HepG2 (cell line): ENCODE results near the gene GHRH. TPM values are rescaled to one million over a fixed set of nuclear protein-coding genes. Genes with fewer than 3 reads are reported as not detected.

ENCODE experiments used
- CREM ChIP-seq, 2 experiments: sonication (generic) in 1 of 2; formaldehyde crosslinking in 1 of 2; IDR thresholded peaks; 2 replicates each; pipeline versions ENCODE4 v1.4.0 to v1.6.1; 2016 to 2020; ENCODE audit warnings: antibody characterized with exemption in 1 of 2, mild to moderate bottlenecking in 1 of 2, missing genetic modification reagents in 1 of 2
- HIVEP1 ChIP-seq: sonication (generic); formaldehyde crosslinking; IDR thresholded peaks from 2 replicates; pipeline ENCODE4 v1.4.0; 2020; ENCODE audit warnings: mild to moderate bottlenecking, missing genetic modification reagents
- REXO4 ChIP-seq: sonication (generic); formaldehyde crosslinking; IDR thresholded peaks from 2 replicates; pipeline ENCODE4 v1.8.0; 2022; ENCODE audit warnings: missing genetic modification reagents, mild to moderate bottlenecking, borderline replicate concordance
- ZNF33B ChIP-seq: sonication (generic); formaldehyde crosslinking; IDR thresholded peaks from 2 replicates; pipeline ENCODE4 v1.5.1; 2020; ENCODE audit warnings: mild to moderate bottlenecking, missing genetic modification reagents
- polyA plus RNA-seq, 8 experiments: library from polyadenylated mRNA; depleted of rRNA in 3 of 8; stranded (reverse) in 7 of 8; unstranded in 1 of 8; fragments of >200 nt; fragmentation: Illumina TruSeq in 4 of 8; extraction: Trizol in 4 of 8; gene quantifications; 2 replicates each; pipeline versions ENCODE4 v1.2.1 to v1.2.3, GENCODE V29; 2011 to 2016; ENCODE audit warnings: low read depth in 4 of 8, missing spikeins in 1 of 8, mixed read lengths in 1 of 8; ENCODE audit not compliant: insufficient read depth in 1 of 8
- total RNA-seq, 5 experiments: library from RNA; depleted of rRNA; stranded (reverse); fragments of >200 nt; fragmentation: Illumina TruSeq; extraction: Trizol; gene quantifications; 2 replicates each; pipeline ENCODE4 v1.2.3, GENCODE V29; 2016; ENCODE audit warnings: low read depth in 1 of 5
- TF ChIP-seq, protein P1 (sequence below): sonication (generic); formaldehyde crosslinking; IDR thresholded peaks from 2 replicates; pipeline ENCODE4 v1.4.0; 2020; ENCODE audit warnings: missing genetic modification reagents, borderline replicate concordance
- TF ChIP-seq, protein P2 (sequence below): sonication (generic); formaldehyde crosslinking; IDR thresholded peaks from 2 replicates; pipeline ENCODE4 v1.5.1; 2020; ENCODE audit warnings: mild to moderate bottlenecking, missing genetic modification reagents, moderate library complexity

GHRH gene
- total and polyA plus RNA-seq, 2 of the 13 experiments (the other 11 are each of a cell fraction or from before 2014, with no cell fraction given), result not detected

DNA sequence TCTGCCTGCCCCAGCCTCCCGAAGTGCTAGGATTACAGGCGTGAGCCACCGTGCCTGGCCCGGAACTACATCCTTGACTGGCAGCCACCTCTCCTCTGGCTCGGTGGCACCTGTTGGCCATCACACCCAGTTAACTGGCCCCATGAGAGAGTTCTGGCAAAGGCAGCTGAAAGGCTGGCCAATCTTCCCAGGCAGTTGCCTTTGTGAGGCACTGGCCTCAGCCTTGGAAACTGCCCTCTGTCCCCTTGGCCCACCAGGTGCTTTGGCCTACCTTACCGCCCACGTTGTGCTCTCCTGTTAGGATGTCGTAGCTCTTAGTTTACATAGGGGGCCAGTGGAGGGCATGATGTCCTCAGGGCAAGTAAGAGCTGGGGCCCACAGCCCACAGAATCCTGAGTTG is 18.2 kb upstream of the GHRH start (continued):
- no peak for TF ChIP-seq REXO4 (CRISPR knock-in tag)
- TF ChIP-seq, protein P1, sequence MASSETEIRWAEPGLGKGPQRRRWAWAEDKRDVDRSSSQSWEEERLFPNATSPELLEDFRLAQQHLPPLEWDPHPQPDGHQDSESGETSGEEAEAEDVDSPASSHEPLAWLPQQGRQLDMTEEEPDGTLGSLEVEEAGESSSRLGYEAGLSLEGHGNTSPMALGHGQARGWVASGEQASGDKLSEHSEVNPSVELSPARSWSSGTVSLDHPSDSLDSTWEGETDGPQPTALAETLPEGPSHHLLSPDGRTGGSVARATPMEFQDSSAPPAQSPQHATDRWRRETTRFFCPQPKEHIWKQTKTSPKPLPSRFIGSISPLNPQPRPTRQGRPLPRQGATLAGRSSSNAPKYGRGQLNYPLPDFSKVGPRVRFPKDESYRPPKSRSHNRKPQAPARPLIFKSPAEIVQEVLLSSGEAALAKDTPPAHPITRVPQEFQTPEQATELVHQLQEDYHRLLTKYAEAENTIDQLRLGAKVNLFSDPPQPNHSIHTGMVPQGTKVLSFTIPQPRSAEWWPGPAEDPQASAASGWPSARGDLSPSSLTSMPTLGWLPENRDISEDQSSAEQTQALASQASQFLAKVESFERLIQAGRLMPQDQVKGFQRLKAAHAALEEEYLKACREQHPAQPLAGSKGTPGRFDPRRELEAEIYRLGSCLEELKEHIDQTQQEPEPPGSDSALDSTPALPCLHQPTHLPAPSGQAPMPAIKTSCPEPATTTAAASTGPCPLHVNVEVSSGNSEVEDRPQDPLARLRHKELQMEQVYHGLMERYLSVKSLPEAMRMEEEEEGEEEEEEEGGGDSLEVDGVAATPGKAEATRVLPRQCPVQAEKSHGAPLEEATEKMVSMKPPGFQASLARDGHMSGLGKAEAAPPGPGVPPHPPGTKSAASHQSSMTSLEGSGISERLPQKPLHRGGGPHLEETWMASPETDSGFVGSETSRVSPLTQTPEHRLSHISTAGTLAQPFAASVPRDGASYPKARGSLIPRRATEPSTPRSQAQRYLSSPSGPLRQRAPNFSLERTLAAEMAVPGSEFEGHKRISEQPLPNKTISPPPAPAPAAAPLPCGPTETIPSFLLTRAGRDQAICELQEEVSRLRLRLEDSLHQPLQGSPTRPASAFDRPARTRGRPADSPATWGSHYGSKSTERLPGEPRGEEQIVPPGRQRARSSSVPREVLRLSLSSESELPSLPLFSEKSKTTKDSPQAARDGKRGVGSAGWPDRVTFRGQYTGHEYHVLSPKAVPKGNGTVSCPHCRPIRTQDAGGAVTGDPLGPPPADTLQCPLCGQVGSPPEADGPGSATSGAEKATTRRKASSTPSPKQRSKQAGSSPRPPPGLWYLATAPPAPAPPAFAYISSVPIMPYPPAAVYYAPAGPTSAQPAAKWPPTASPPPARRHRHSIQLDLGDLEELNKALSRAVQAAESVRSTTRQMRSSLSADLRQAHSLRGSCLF (CRISPR knock-in tag), result no peak
- TF ChIP-seq, protein P2, sequence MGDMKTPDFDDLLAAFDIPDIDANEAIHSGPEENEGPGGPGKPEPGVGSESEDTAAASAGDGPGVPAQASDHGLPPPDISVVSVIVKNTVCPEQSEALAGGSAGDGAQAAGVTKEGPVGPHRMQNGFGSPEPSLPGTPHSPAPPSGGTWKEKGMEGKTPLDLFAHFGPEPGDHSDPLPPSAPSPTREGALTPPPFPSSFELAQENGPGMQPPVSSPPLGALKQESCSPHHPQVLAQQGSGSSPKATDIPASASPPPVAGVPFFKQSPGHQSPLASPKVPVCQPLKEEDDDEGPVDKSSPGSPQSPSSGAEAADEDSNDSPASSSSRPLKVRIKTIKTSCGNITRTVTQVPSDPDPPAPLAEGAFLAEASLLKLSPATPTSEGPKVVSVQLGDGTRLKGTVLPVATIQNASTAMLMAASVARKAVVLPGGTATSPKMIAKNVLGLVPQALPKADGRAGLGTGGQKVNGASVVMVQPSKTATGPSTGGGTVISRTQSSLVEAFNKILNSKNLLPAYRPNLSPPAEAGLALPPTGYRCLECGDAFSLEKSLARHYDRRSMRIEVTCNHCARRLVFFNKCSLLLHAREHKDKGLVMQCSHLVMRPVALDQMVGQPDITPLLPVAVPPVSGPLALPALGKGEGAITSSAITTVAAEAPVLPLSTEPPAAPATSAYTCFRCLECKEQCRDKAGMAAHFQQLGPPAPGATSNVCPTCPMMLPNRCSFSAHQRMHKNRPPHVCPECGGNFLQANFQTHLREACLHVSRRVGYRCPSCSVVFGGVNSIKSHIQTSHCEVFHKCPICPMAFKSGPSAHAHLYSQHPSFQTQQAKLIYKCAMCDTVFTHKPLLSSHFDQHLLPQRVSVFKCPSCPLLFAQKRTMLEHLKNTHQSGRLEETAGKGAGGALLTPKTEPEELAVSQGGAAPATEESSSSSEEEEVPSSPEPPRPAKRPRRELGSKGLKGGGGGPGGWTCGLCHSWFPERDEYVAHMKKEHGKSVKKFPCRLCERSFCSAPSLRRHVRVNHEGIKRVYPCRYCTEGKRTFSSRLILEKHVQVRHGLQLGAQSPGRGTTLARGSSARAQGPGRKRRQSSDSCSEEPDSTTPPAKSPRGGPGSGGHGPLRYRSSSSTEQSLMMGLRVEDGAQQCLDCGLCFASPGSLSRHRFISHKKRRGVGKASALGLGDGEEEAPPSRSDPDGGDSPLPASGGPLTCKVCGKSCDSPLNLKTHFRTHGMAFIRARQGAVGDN (CRISPR knock-in tag), result peak; percentile 62
- TF ChIP-seq ZNF33B (CRISPR knock-in tag), result 0 out of 2 replicates have a peak, but pooled peaks have one; percentile 45
- TF ChIP-seq HIVEP1 (CRISPR knock-in tag), result 0 out of 2 replicates have a peak, but pooled peaks have one; percentile 16
- no peak for TF ChIP-seq CREM (IDR thresholded peaks at IDR 0.05)
- no peak for TF ChIP-seq CREM (CRISPR knock-in tag; IDR thresholded peaks at IDR 0.05)
- TF ChIP-seq, all 625 proteins: peak for 17
